Loucy (cell line): ENCODE results near the gene SLC34A3.

Source experiments
- H2AFZ ChIP-seq: fragments of 200-600 bp; sonication (generic); 2 replicates; pipeline ENCODE4 v1.6.0; 2016; ENCODE audit warnings: antibody characterized with exemption, mild to moderate bottlenecking, low read length, moderate library complexity
- H3F3A ChIP-seq: fragments of 200-600 bp; 2 replicates; pipeline ENCODE4 v1.6.0; 2016; ENCODE audit warnings: antibody characterized with exemption, low read depth, mild to moderate bottlenecking
- H3K27me3 ChIP-seq: fragments of 200-600 bp; sonication (generic); 2 replicates; pipeline ENCODE4 v1.6.1; 2014; ENCODE audit warnings: low read length, mild to moderate bottlenecking; ENCODE audit not compliant: insufficient read depth, poor library complexity, severe bottlenecking
- H3K36me3 ChIP-seq: fragments of 200-600 bp; sonication (generic); 2 replicates; pipeline ENCODE4 v1.6.1; 2016; ENCODE audit warnings: low read length; ENCODE audit not compliant: insufficient read depth
- H3K4me1 ChIP-seq: fragments of 200-600 bp; sonication (generic); 2 replicates; pipeline ENCODE4 v1.5.1; 2014; ENCODE audit warnings: low read length, mild to moderate bottlenecking; ENCODE audit not compliant: insufficient read depth, poor library complexity, severe bottlenecking
- H3K4me2 ChIP-seq: fragments of 200-600 bp; sonication (generic); 2 replicates; pipeline ENCODE4 v1.6.0; 2014; ENCODE audit warnings: antibody characterized with exemption, low read length, low read depth, mild to moderate bottlenecking; ENCODE audit not compliant: poor library complexity, severe bottlenecking
- H3K4me3 ChIP-seq: fragments of 200-600 bp; sonication (generic); 2 replicates; pipeline ENCODE4 v1.5.1; 2014; ENCODE audit warnings: low read length, mild to moderate bottlenecking, mixed read lengths; ENCODE audit not compliant: poor library complexity, severe bottlenecking
- H3K79me2 ChIP-seq: fragments of 200-600 bp; sonication (generic); 2 replicates; pipeline ENCODE4 v1.6.1; 2014; ENCODE audit warnings: low read length; ENCODE audit not compliant: insufficient read depth
- H3K9ac ChIP-seq: fragments of 200-600 bp; sonication (generic); 2 replicates; pipeline ENCODE4 v1.6.0; 2014; ENCODE audit warnings: mild to moderate bottlenecking, low read depth, low read length, moderate library complexity; ENCODE audit not compliant: poor library complexity, severe bottlenecking
- H3K9me2 ChIP-seq: fragments of 200-600 bp; sonication (generic); replicated peaks from 2 replicates; pipeline ENCODE4 v1.6.1; 2016; ENCODE audit warnings: low read depth, low read length, mixed read lengths
- H3K9me3 ChIP-seq: fragments of 200-600 bp; sonication (generic); 2 replicates; pipeline ENCODE4 v1.6.1; 2014; ENCODE audit warnings: mild to moderate bottlenecking, antibody characterized with exemption, low read length, low read depth; ENCODE audit not compliant: insufficient read depth
- H4K20me1 ChIP-seq: fragments of 200-600 bp; sonication (generic); 2 replicates; pipeline ENCODE4 v1.6.0; 2014; ENCODE audit warnings: antibody characterized with exemption, low read length, mild to moderate bottlenecking; ENCODE audit not compliant: insufficient read depth, poor library complexity, severe bottlenecking
- EZH2phosphoT487 ChIP-seq: fragments of 200-600 bp; IDR thresholded peaks from 2 replicates; pipeline ENCODE4 v1.6.1; 2018; ENCODE audit warnings: antibody characterized with exemption, mild to moderate bottlenecking, moderate library complexity, borderline replicate concordance
- TF ChIP-seq, protein P1 (sequence below): fragments of 200-600 bp; sonication (generic); conservative IDR thresholded peaks from 2 replicates; pipeline ENCODE4 v1.5.1; 2014; ENCODE audit warnings: mild to moderate bottlenecking, antibody characterized with exemption, low read length

SLC34A3 gene

GRCh38 chr9:137188490-137189296 lies 42.0 kb upstream of the SLC34A3 start, which contains the start of the genes ANAPC2 and SSNA1:
TSS of gene ANAPC2 (minus strand) at chr9:137188560. CDS start at chr9:137188532, 28 bp downstream.
TSS of gene SSNA1 (plus strand) at chr9:137188676. CDS start at chr9:137188727, 51 bp downstream.
- peak within 1 kb of the TSS; percentile 80 for H2AFZ ChIP-seq
- peak within 1 kb of the TSS; percentile 99 for H3K4me2 ChIP-seq
- peaks cover 26% of the 10 kb centered on the region for H4K20me1 ChIP-seq
- no peaks in the 10 kb centered on the region for H3K9me3 ChIP-seq
- H3K27me3 ChIP-seq: no peaks in the 10 kb centered on the region
- H3K9ac ChIP-seq: peak within 1 kb of the TSS; percentile 88
- H3F3A ChIP-seq: peaks cover 8% of the 10 kb centered on the region; the same call in 1 of the 2 replicates
- no peaks in the 10 kb centered on the region for H3K9me2 ChIP-seq
- H3K79me2 ChIP-seq: peaks cover 55% of the 10 kb centered on the region
- TF ChIP-seq, protein P1, sequence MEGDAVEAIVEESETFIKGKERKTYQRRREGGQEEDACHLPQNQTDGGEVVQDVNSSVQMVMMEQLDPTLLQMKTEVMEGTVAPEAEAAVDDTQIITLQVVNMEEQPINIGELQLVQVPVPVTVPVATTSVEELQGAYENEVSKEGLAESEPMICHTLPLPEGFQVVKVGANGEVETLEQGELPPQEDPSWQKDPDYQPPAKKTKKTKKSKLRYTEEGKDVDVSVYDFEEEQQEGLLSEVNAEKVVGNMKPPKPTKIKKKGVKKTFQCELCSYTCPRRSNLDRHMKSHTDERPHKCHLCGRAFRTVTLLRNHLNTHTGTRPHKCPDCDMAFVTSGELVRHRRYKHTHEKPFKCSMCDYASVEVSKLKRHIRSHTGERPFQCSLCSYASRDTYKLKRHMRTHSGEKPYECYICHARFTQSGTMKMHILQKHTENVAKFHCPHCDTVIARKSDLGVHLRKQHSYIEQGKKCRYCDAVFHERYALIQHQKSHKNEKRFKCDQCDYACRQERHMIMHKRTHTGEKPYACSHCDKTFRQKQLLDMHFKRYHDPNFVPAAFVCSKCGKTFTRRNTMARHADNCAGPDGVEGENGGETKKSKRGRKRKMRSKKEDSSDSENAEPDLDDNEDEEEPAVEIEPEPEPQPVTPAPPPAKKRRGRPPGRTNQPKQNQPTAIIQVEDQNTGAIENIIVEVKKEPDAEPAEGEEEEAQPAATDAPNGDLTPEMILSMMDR: peak; percentile 50
- no peak for TF ChIP-seq EZH2phosphoT487
- H3K4me3 ChIP-seq: peak within 1 kb of the TSS; percentile 96
- H3K36me3 ChIP-seq: peaks cover 7% of the 10 kb centered on the region; the same call in 1 of the 2 replicates
- H3K4me1 ChIP-seq: peaks cover 20% of the 10 kb centered on the region

DNA sequence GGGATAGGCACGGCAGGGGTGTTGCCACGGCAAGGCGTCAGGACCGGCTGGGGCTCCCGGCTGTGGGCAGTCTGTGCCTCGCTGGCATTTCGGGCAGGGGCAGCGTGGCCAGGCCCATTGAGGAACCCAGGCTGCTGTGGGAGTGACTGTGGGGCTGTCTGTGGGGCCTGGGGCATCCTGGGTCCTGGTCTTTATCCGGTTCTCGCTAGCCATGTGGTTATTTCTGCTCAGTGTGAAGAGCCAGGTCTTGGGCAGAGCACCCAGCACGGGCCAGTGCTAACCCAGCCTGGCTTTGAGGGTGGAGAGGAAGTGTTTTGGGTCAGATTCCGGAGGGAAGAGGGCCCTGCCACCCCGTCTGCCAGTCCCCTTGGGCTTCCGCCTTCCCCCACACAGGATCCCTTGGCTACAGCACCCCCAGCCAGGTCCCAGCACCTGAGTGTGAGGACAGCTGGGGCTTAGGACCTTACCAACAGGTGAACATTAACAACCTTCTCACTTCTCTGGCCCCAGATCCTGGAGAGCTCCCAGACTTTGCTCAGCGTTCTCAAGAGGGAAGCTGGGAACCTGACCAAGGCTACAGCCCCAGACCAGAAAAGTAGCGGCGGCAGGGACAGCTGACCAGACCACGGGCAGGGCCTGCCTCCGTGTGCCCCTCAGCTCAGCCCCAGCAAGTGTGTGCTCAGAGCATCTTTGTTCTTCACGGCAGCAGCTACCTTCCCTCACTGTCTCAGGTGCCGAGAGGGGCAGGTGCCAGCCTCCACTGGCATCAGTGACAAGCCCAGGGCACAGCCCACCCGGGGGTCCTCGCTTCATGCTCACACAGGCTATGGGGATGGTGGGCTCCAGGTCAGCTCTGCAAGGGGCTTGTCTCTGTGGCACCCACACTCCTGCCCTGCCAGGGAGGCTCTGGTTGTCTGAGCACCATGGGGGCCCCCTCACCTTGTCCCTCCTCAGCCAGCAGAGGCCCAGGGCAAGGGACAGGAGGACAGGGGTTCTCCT lies 41.1 kb upstream of the SLC34A3 start:
- peaks cover 26% of the 10 kb centered on the region for H4K20me1 ChIP-seq
- peaks cover 8% of the 10 kb centered on the region; the same call in 1 of the 2 replicates for H3F3A ChIP-seq
- H3K79me2 ChIP-seq: peaks cover 60% of the 10 kb centered on the region
- peak overlapping the region; percentile 96 for H3K4me3 ChIP-seq
- peak overlapping the region; percentile 99 for H3K4me2 ChIP-seq
- no peaks in the 10 kb centered on the region for H3K9me3 ChIP-seq
- peak overlapping the region; percentile 88 for H3K9ac ChIP-seq
- no peak overlapping the region for H2AFZ ChIP-seq
- H3K9me2 ChIP-seq: no peaks in the 10 kb centered on the region
- no peak for TF ChIP-seq EZH2phosphoT487
- TF ChIP-seq, protein P1: no peak
- H3K27me3 ChIP-seq: no peaks in the 10 kb centered on the region
- peaks cover 20% of the 10 kb centered on the region for H3K4me1 ChIP-seq
- H3K36me3 ChIP-seq: peaks cover 7% of the 10 kb centered on the region; the same call in 1 of the 2 replicates

DNA sequence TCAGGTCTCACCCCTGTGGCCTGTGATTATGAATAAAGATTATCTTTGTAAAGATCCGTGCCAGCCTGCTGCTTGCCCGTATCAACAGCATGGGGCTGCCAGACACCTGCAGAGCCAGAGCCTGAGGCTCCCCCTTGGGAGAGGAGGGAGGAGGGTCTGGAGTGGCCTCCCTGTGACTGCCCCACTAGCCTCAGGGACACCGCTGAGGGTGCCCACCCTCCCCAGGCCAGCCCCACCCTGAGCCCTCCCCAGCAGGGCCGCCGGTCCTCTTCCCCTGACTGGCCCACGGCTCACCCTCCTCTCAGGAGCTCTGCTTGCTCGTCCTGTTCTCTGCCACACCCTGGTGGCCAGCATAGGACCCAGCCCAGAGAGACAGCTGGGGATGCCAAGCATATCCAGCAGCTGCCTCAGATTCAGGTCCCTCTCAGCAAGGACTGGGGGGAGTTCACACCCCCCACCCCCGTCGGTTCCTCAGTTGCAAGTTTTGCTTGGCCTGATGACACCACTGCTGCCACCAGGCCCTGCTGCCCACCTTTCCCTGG lies 40.3 kb upstream of the SLC34A3 start:
- Histone ChIP-seq H3K27me3 (no peaks in the 10 kb centered on the region), H2AFZ (no peak overlapping the region), H3F3A (peaks cover 8% of the 10 kb centered on the region; the same call in 1 of the 2 replicates), H3K9me2 (no peaks in the 10 kb centered on the region), H4K20me1 (peaks cover 26% of the 10 kb centered on the region), H3K9ac (peak overlapping the region; percentile 88), H3K4me3 (peak overlapping the region; percentile 96), H3K79me2 (peaks cover 57% of the 10 kb centered on the region), H3K36me3 (peaks cover 7% of the 10 kb centered on the region; the same call in 1 of the 2 replicates), H3K9me3 (no peaks in the 10 kb centered on the region), H3K4me1 (peaks cover 20% of the 10 kb centered on the region), H3K4me2 (peak overlapping the region; percentile 99)
- no peak for TF ChIP-seq EZH2phosphoT487
- TF ChIP-seq, protein P1: peak; percentile 22; the same call in 1 of the 2 replicates
